Left lung (tissue), 10 donors: ENCODE data around the gene TNFRSF19. TPM values are rescaled to one million over a fixed set of nuclear protein-coding genes. Genes with fewer than 3 reads are reported as not detected.

ENCODE experiments used
- ATAC-seq: fragments of 200-7000 bp; cut with Tn5 transposase; one replicate; pipeline ENCODE4 v1.9.1; 2020; ENCODE audit warnings: moderate library complexity
- DNase-seq, 4 donors: peaks; one replicate each; pipeline ENCODE4 v3.0.0-alpha.2; 2013 to 2020
- H3K27ac ChIP-seq, 2 donors: fragments of 200-600 bp; sonication (generic) in 1 of 2; one replicate each; pipeline versions ENCODE4 v1.5.0 to v1.8.0; 2020 to 2021
- H3K27me3 ChIP-seq, 2 donors: fragments of 200-600 bp; sonication (generic) in 1 of 2; one replicate each; pipeline versions ENCODE4 v1.5.0 to v1.8.0; 2020 to 2021
- H3K36me3 ChIP-seq, 2 donors: fragments of 200-600 bp; sonication (generic) in 1 of 2; one replicate each; pipeline versions ENCODE4 v1.5.0 to v1.8.0; 2020 to 2021
- H3K4me1 ChIP-seq, 2 donors: fragments of 200-600 bp; one replicate each; pipeline ENCODE4 v1.8.0; 2021
- H3K4me3 ChIP-seq, 2 donors: fragments of 200-600 bp; sonication (generic) in 1 of 2; one replicate each; pipeline versions ENCODE4 v1.5.0 to v1.8.0; 2020 to 2021; ENCODE audit warnings: mild to moderate bottlenecking in 1 of 2
- H3K9me3 ChIP-seq, 2 donors: fragments of 200-600 bp; sonication (generic) in 1 of 2; one replicate each; pipeline versions ENCODE4 v1.5.0 to v1.8.0; 2020 to 2021
- CTCF ChIP-seq, 2 donors: fragments of 200-600 bp; sonication (generic) in 1 of 2; IDR thresholded peaks; one replicate each; pipeline versions ENCODE4 v1.5.0 to v1.8.0; 2021; ENCODE audit warnings: antibody characterized with exemption in 2 of 2
- intact Hi-C, 2 donors: fragments of 100-400 bp; cut with DNase I; formaldehyde crosslinking; loops; one replicate each; pipeline versions ENCODE4 v1.11.2 to v1.14.2; 2022
- polyA plus RNA-seq, 6 donors: library from polyadenylated mRNA; unstranded; fragments of 120-200 nt; gene quantifications; one replicate each; pipeline ENCODE4 v1.2.1, GENCODE V29; 2013; ENCODE audit not compliant: insufficient read length in 6 of 6
- total RNA-seq, 2 donors: library from RNA; stranded (reverse); fragmentation: NEBNext Ultra II Directional; extraction: Animal tissue kit (Norgen Biotek cat#: 25700); gene quantifications; one replicate each; pipeline ENCODE4 v1.2.1, GENCODE V29; 2021
- donor health status: DM: no; HTN: yes; CAD: no.
- donor health status: DM: no; HTN: no; CAD: no.

The TNFRSF19 gene
- total and polyA plus RNA-seq, 8 donors = 28.1 to 97.1 (median 87.5) TPM

DNA sequence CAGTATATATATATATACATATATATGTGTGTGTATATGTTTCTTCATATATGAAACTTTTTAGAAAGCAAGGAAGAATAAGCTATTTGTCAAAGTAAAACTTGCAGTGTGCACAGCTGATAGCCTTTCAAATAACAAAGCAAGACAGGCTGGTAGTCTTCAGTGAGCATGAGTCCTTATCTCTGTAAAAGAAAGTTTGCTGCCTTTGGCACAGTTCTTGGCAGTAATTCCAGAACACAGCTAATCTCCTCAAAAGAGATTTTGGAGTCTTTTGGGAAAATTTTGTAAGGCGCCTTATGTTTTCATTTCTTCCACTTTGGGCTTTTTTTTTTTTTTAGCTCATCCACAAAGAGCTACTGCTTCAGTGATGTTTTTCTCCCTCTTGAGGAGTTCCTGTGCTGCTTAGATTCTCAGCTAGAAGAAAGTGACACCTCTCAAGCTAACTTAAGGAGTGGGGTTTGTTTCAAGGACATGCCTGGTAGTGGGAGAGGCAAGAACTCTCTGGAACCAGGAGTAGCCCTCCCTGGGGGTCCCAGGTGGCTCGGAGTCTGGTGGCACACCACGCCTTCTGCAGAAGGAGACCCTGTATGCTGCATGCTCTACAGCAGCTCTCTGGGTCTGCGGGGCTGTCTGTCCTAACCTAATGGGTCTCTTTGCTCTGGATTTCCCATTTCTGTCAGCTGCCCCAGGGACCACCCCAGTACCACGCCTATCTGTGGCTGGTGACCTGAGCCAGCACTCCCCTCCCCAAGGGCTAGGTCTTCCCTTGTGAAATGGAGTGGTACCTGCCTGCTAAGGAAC is 58.8 kb downstream of the TNFRSF19 start:
- no peak for TF ChIP-seq CTCF (IDR thresholded peaks at IDR 0.05)
- Histone ChIP-seq H3K9me3 (no peaks in the 10 kb centered on the region), H3K4me1 (peaks cover 23 to 24% of the 10 kb centered on the region in 2 donors), H3K27ac (peak overlapping the region in 1 of 2 donors; percentile 42), H3K27me3 (no peaks in the 10 kb centered on the region), H3K4me3 (no peak overlapping the region), H3K36me3 (no peaks in the 10 kb centered on the region)
- intact Hi-C loops = no loop called here
- DNase-seq (peak in 1 of 4 donors; percentile 47), ATAC-seq (no peak)

- DNase-seq = no peak
- no peaks in the 10 kb centered on the region for H3K9me3 ChIP-seq
- no peaks in the 10 kb centered on the region for H3K36me3 ChIP-seq
- intact Hi-C loops = no loop called here
- H3K27ac ChIP-seq = peak overlapping the region in 1 of 2 donors; percentile 16
- H3K4me1 ChIP-seq = peaks cover 23 to 24% of the 10 kb centered on the region in 2 donors
- no peak for TF ChIP-seq CTCF (IDR thresholded peaks at IDR 0.05)
- peak; percentile 68 for ATAC-seq
- H3K27me3 ChIP-seq = no peaks in the 10 kb centered on the region
- no peak overlapping the region for H3K4me3 ChIP-seq
Observed at GRCh38 chr13:23629566-23630272, 59.5 kb downstream of the TNFRSF19 start.

- DNase-seq = no peak
- Histone ChIP-seq H3K9me3 (no peaks in the 10 kb centered on the region), H3K4me3 (no peak overlapping the region), H3K4me1 (peaks cover 23 to 24% of the 10 kb centered on the region in 2 donors), H3K36me3 (no peaks in the 10 kb centered on the region), H3K27me3 (no peaks in the 10 kb centered on the region), H3K27ac (peak overlapping the region in 1 of 2 donors; percentile 9)
- ATAC-seq = peak; percentile 74
- intact Hi-C loops = no loop called here
- no peak for TF ChIP-seq CTCF (IDR thresholded peaks at IDR 0.05)
Observed at GRCh38 chr13:23630349-23631093, 60.3 kb downstream of the TNFRSF19 start.

DNA sequence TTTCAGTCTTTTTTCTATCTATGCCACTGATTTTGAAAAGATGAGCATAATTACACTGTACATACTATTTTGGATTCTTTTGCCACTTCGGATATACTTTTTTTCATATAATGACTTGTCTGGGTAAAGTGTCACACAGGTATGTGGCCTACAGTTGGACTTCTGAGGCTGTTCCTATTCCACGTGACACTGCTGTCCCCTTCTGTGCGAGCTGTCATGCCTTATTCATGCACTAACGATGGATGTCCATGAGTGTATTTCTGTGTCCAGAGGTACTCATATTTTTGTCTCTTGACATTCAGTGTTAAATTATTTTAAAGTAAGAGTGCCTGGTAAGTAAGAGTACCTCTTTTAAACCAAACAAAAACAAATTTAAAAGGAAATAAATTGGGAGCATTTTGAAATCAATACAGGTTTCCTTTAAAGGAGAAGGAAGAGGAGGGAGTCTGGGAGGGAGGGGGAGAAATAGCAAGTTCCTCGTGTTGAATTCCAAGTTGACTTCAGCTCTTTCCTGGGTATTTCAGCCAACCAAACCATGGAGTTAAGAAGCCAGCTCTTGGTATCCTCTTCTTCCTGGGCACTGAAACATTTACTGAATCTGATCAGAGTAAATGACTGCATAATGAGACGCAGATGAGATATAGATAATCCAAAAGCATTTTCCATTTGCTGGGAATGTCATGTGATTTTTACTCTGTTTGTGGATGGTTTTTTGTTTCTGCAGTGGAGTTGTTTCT is 61.3 kb downstream of the TNFRSF19 start:
- H3K27me3 ChIP-seq = no peaks in the 10 kb centered on the region
- H3K4me1 ChIP-seq = peaks cover 23 to 30% of the 10 kb centered on the region in 2 donors
- intact Hi-C loops = no loop called here
- TF ChIP-seq CTCF (IDR thresholded peaks at IDR 0.05) = no peak
- no peaks in the 10 kb centered on the region for H3K36me3 ChIP-seq
- no peaks in the 10 kb centered on the region for H3K9me3 ChIP-seq
- DNase-seq (no peak), ATAC-seq (no peak)
- H3K4me3 ChIP-seq = no peak overlapping the region
- H3K27ac ChIP-seq = no peak overlapping the region
